Measurements from ENCODE around the gene REEP6. TPM values are rescaled to one million over a fixed set of nuclear protein-coding genes. Genes with fewer than 3 reads are reported as not detected.

REEP6 gene
- total RNA-seq, 4 donors from 2014 or later = 0.76 to 3.0 (median 0.77) TPM; not detected in 1

DNA sequence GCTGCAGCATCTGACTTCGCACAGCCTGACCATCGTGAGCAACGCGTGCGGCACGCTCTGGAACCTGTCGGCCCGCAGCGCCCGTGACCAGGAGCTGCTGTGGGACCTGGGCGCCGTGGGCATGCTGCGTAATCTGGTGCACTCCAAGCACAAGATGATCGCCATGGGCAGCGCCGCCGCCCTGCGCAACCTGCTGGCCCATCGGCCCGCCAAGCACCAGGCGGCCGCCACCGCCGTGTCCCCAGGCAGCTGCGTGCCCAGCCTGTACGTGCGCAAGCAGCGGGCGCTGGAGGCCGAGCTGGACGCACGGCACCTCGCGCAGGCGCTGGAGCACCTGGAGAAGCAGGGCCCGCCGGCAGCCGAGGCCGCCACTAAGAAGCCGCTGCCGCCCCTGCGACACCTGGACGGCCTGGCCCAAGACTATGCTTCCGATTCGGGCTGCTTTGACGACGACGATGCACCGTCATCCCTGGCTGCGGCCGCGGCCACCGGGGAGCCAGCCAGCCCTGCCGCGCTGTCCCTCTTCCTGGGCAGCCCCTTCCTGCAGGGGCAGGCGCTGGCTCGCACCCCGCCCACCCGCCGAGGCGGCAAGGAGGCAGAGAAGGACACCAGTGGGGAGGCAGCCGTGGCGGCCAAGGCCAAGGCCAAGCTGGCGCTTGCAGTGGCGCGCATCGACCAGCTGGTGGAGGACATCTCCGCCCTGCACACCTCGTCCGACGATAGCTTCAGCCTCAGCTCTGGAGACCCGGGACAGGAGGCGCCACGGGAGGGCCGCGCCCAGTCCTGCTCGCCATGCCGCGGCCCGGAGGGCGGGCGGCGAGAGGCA, 25.6 kb upstream of the REEP6 start:
- Histone ChIP-seq H3K36me3 (no peaks in the 10 kb centered on the region), H3K27me3 (peaks cover 21 to 30% of the 10 kb centered on the region in 2 donors), H3K4me1 (peaks cover 8 to 42% of the 10 kb centered on the region in 2 donors), H3K27ac (no peak overlapping the region), H3K4me3 (no peak overlapping the region), H3K9me3 (no peaks in the 10 kb centered on the region)
- TF ChIP-seq, protein P1, sequence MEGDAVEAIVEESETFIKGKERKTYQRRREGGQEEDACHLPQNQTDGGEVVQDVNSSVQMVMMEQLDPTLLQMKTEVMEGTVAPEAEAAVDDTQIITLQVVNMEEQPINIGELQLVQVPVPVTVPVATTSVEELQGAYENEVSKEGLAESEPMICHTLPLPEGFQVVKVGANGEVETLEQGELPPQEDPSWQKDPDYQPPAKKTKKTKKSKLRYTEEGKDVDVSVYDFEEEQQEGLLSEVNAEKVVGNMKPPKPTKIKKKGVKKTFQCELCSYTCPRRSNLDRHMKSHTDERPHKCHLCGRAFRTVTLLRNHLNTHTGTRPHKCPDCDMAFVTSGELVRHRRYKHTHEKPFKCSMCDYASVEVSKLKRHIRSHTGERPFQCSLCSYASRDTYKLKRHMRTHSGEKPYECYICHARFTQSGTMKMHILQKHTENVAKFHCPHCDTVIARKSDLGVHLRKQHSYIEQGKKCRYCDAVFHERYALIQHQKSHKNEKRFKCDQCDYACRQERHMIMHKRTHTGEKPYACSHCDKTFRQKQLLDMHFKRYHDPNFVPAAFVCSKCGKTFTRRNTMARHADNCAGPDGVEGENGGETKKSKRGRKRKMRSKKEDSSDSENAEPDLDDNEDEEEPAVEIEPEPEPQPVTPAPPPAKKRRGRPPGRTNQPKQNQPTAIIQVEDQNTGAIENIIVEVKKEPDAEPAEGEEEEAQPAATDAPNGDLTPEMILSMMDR (IDR thresholded peaks at IDR 0.05) = peak in 2 of 4 experiments; percentile 8 to 25
- no peak for TF ChIP-seq POLR2A (IDR thresholded peaks at IDR 0.05)
- DNase-seq = no peak
- intact Hi-C loops (cut with DNase I; ENCODE audit: low total_unique reads) = no loop called here

- Histone ChIP-seq H3K36me3 (no peaks in the 10 kb centered on the region), H3K4me1 (peaks cover 10 to 48% of the 10 kb centered on the region in 2 donors), H3K4me3 (no peak overlapping the region), H3K27ac (no peak overlapping the region), H3K9me3 (no peaks in the 10 kb centered on the region), H3K27me3 (peaks cover 21 to 36% of the 10 kb centered on the region in 2 donors)
- intact Hi-C loops (cut with DNase I; ENCODE audit: low total_unique reads) = no loop called here
- TF ChIP-seq, protein P1 (IDR thresholded peaks at IDR 0.05) = no peak
- no peak for TF ChIP-seq POLR2A (IDR thresholded peaks at IDR 0.05)
- DNase-seq = no peak
Observed at GRCh38 chr19:1466018-1466460, 24.9 kb upstream of the REEP6 start.

DNA sequence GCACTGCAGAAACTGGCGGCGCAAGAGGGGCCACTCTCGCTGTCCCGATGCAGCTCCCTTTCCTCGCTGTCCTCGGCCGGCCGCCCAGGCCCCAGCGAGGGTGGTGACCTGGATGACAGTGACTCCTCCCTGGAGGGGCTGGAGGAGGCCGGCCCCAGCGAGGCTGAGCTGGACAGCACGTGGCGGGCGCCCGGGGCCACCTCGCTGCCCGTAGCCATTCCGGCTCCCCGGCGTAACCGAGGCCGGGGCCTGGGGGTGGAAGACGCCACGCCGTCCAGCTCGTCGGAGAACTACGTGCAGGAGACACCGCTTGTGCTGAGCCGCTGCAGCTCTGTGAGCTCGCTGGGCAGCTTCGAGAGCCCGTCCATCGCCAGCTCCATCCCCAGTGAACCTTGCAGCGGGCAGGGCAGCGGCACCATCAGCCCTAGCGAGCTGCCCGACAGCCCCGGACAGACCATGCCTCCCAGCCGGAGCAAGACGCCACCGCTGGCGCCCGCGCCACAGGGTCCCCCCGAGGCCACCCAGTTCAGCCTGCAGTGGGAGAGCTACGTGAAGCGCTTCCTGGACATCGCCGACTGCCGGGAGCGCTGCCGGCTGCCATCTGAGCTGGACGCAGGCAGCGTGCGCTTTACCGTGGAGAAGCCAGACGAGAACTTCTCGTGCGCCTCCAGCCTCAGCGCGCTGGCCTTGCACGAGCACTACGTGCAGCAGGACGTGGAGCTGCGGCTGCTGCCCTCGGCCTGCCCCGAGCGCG, 24.3 kb upstream of the REEP6 start:
- no peak overlapping the region for H3K4me3 ChIP-seq
- intact Hi-C loops (cut with DNase I; ENCODE audit: low total_unique reads) = no loop called here
- H3K4me1 ChIP-seq = peaks cover 12 to 53% of the 10 kb centered on the region in 2 donors
- H3K27me3 ChIP-seq = peaks cover 24 to 40% of the 10 kb centered on the region in 2 donors
- H3K36me3 ChIP-seq = no peaks in the 10 kb centered on the region
- no peaks in the 10 kb centered on the region for H3K9me3 ChIP-seq
- H3K27ac ChIP-seq = no peak overlapping the region
- no peak for TF ChIP-seq POLR2A (IDR thresholded peaks at IDR 0.05)
- TF ChIP-seq, protein P1 (IDR thresholded peaks at IDR 0.05) = no peak
- no peak for DNase-seq

- no peaks in the 10 kb centered on the region for H3K36me3 ChIP-seq
- H3K27ac ChIP-seq = no peak overlapping the region
- no peaks in the 10 kb centered on the region for H3K9me3 ChIP-seq
- intact Hi-C loops (cut with DNase I; ENCODE audit: low total_unique reads) = no loop called here
- no peak for DNase-seq
- no peak overlapping the region for H3K4me3 ChIP-seq
- no peak for TF ChIP-seq POLR2A (IDR thresholded peaks at IDR 0.05)
- TF ChIP-seq, protein P1 (IDR thresholded peaks at IDR 0.05) = no peak
- peaks cover 12 to 53% of the 10 kb centered on the region in 2 donors for H3K4me1 ChIP-seq
- peaks cover 28 to 40% of the 10 kb centered on the region in 2 donors for H3K27me3 ChIP-seq
Observed at GRCh38 chr19:1467215-1467489, 23.8 kb upstream of the REEP6 start.

All from uterus (tissue), 4 donors.